ENCODE results near the gene VPS33B. TPM values are rescaled to one million over a fixed set of nuclear protein-coding genes. Genes with fewer than 3 reads are reported as not detected.

The VPS33B gene
- total RNA-seq, 1 experiment from 2014 or later: 11.7 TPM

DNA sequence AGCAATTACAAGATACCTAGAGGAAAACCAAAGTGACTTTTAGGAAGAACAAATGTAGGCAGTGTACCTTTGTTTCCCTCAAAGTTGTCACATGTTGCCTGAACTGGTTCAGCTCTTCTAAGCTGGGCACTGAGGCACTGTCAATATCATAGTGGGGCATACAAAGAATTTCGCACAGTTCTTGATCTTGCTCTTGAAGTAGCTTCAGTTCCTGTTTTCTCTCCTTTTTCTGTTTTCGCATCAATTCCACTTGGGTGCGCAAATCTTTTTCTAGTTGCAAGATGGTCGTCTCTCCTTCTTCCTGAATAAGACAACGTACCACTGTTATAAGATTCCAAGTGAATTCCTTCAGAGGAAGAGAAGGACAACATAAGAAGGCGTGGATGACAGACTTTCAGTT is 40.7 kb downstream of the VPS33B start:
- Mint-ChIP-seq H3K27me3 (ENCODE audit: insufficient read depth, unreplicated experiment) (no peaks in the 10 kb centered on the region), H3K4me3 (ENCODE audit: unreplicated experiment) (no peak overlapping the region), H3K36me3 (ENCODE audit: insufficient read depth, unreplicated experiment) (peaks cover 46% of the 10 kb centered on the region), H3K27ac (ENCODE audit: low read depth, unreplicated experiment) (no peak overlapping the region), H3K4me1 (ENCODE audit: insufficient read depth, unreplicated experiment) (peaks cover 5% of the 10 kb centered on the region), H3K9me3 (ENCODE audit: unreplicated experiment) (no peaks in the 10 kb centered on the region)
- no peak for DNase-seq (ENCODE audit: unreplicated experiment)
- intact Hi-C loops (cut with micrococcal nuclease): no loop called here
- ChIA-PET POLR2A (interaction anchor here (1.0 to 1.7 kb wide), 2 partner anchors 27 to 47 kb away, joined by 3 to 6 read pairs; partner anchors contain the start of genes RCCD1 and UNC45A), CTCF (interaction anchor here (0.5 to 7.8 kb wide), 4 partner anchors 13 to 47 kb away, joined by 3 to 74 read pairs (median 4); partner anchors contain the start of gene RCCD1)
- TF ChIP-seq CTCF (IDR thresholded peaks at IDR 0.05; ENCODE audit: unreplicated experiment): no peak
- BruUV-seq (replicated peaks): no TSS peak

- ChIA-PET POLR2A (interaction anchor here (1.0 to 2.1 kb wide), 4 partner anchors 8 to 42 kb away, joined by 3 to 7 read pairs (median 5); partner anchors contain the start of gene VPS33B), CTCF (interaction anchor here (0.6 to 7.8 kb wide), 8 partner anchors 22 to 686 kb away, joined by 3 to 74 read pairs (median 4); partner anchors contain the start of gene RCCD1)
Observed at GRCh38 chr15:90979582-90979981, 42.8 kb downstream of the VPS33B start.

DNA sequence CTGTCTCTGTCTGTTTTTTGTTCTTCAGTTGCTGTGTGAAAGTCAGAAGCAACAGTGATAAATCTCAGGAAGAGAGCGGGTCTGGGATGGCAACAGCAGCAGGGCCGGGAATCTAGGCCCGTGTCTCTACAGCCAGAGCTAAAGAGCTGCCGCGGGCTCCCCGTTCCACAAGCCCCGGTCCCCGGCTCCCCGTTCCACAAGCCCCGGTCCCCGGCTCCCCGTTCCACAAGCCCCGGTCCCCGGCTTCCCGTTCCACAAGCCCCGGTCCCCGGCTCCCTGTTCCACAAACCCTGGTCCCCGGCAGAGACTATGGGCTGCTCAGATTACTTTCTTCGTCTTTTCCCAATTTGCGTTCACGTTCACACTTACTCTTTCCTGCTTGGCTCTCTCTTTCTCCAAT is 48.2 kb downstream of the VPS33B start:
- peak overlapping the region; percentile 9 for H3K27ac Mint-ChIP-seq (ENCODE audit: low read depth, unreplicated experiment)
- no peak overlapping the region for H3K4me3 Mint-ChIP-seq (ENCODE audit: unreplicated experiment)
- POLR2A ChIA-PET: no interaction called here
- peaks cover under 1% of the 10 kb centered on the region for H3K4me1 Mint-ChIP-seq (ENCODE audit: insufficient read depth, unreplicated experiment)
- H3K36me3 Mint-ChIP-seq (ENCODE audit: insufficient read depth, unreplicated experiment): peaks cover 46% of the 10 kb centered on the region
- intact Hi-C loops (cut with micrococcal nuclease): no loop called here
- H3K9me3 Mint-ChIP-seq (ENCODE audit: unreplicated experiment): no peaks in the 10 kb centered on the region
- CTCF ChIA-PET: no interaction called here
- no peak for TF ChIP-seq CTCF (IDR thresholded peaks at IDR 0.05; ENCODE audit: unreplicated experiment)
- no TSS peak for BruUV-seq (replicated peaks)
- no peaks in the 10 kb centered on the region for H3K27me3 Mint-ChIP-seq (ENCODE audit: insufficient read depth, unreplicated experiment)
- DNase-seq (ENCODE audit: unreplicated experiment): no peak

More at GRCh38 chr15:90979582-90979981, 42.8 kb downstream of the VPS33B start:
- BruUV-seq (replicated peaks): no TSS peak
- no peak for DNase-seq (ENCODE audit: unreplicated experiment)
- Mint-ChIP-seq H3K27me3 (ENCODE audit: insufficient read depth, unreplicated experiment) (no peaks in the 10 kb centered on the region), H3K4me1 (ENCODE audit: insufficient read depth, unreplicated experiment) (peaks cover 5% of the 10 kb centered on the region), H3K27ac (ENCODE audit: low read depth, unreplicated experiment) (peak overlapping the region; percentile 61), H3K4me3 (ENCODE audit: unreplicated experiment) (no peak overlapping the region), H3K36me3 (ENCODE audit: insufficient read depth, unreplicated experiment) (peaks cover 53% of the 10 kb centered on the region), H3K9me3 (ENCODE audit: unreplicated experiment) (no peaks in the 10 kb centered on the region)
- no peak for TF ChIP-seq CTCF (IDR thresholded peaks at IDR 0.05; ENCODE audit: unreplicated experiment)
- intact Hi-C loops (cut with micrococcal nuclease): no loop called here

DNA sequence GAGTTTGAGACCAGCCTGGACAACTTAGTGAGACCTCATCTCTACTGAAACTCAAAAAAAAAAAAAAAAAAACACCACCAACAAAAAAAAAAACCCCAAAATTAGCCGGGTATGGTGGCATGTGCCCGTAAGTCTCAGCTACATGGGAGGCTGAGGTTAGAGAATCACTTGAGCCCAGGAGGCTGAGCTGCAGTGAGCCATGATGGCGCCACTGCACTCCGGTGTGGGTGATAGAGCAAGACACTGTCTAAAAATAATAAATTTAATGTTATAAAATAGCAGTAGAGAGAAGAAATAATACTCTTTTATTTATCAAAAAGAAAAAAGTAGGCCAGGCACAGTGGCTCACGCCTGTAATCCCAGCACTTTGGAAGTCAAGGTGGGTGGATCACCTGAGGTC is 50.3 kb downstream of the VPS33B start:
- intact Hi-C loops (cut with micrococcal nuclease): no loop called here
- Mint-ChIP-seq H3K4me1 (ENCODE audit: insufficient read depth, unreplicated experiment) (no peaks in the 10 kb centered on the region), H3K9me3 (ENCODE audit: unreplicated experiment) (no peaks in the 10 kb centered on the region), H3K4me3 (ENCODE audit: unreplicated experiment) (no peak overlapping the region), H3K27ac (ENCODE audit: low read depth, unreplicated experiment) (no peak overlapping the region), H3K36me3 (ENCODE audit: insufficient read depth, unreplicated experiment) (peaks cover 32% of the 10 kb centered on the region), H3K27me3 (ENCODE audit: insufficient read depth, unreplicated experiment) (no peaks in the 10 kb centered on the region)
- DNase-seq (ENCODE audit: unreplicated experiment): no peak
- no TSS peak for BruUV-seq (replicated peaks)
- ChIA-PET CTCF (interaction anchor here (0.6 to 1.5 kb wide), 5 partner anchors 15 to 80 kb away, joined by 3 to 5 read pairs (median 3); no protein-coding TSS in a partner anchor), POLR2A (interaction anchor here (0.6 to 1.4 kb wide), 4 partner anchors 8 to 1836 kb away, joined by 3 to 5 read pairs (median 4); no protein-coding TSS in a partner anchor)
- TF ChIP-seq CTCF (IDR thresholded peaks at IDR 0.05; ENCODE audit: unreplicated experiment): no peak
